Caco-2 (cell line): Measurements from ENCODE around the gene MKX. TPM values are rescaled to one million over a fixed set of nuclear protein-coding genes. Genes with fewer than 3 reads are reported as not detected.

Experiments used
- BruUV-seq: library from RNA; stranded (reverse); fragments of 400-500 nt; replicated peaks from 2 replicates; lab custom pipeline; 2021; lab: Mats Ljungman, UMichigan
- CTCF ChIA-PET: fragments of 300-600 bp; sonication (Branson Sonifier 250); formaldehyde crosslinking; loops from one replicate; lab custom pipeline; 2022; ENCODE audit warnings: antibody characterized with exemption; lab: Charles Lee
- POLR2A ChIA-PET: fragments of 300-600 bp; sonication (Branson Sonifier 250); formaldehyde crosslinking; loops from one replicate; lab custom pipeline; 2022; ENCODE audit warnings: antibody characterized with exemption; lab: Charles Lee
- DNase-seq, 2 experiments: peaks; one replicate each; pipeline versions ENCODE4 v3.0.0 to v3.0.0-alpha.2; 2020 to 2022
- H3K27me3 ChIP-seq: replicated peaks from 2 replicates; pipeline ENCODE4 v1.6.0; 2011; ENCODE audit warnings: low read length; ENCODE audit not compliant: control insufficient read depth, insufficient read depth
- H3K36me3 ChIP-seq: 2 replicates; pipeline ENCODE4 v1.5.1; 2011; ENCODE audit warnings: low read length; ENCODE audit not compliant: control insufficient read depth, insufficient read depth
- H3K4me1 ChIP-seq: fragments of 250-450 bp; sonication (Bioruptor Pico); 2 replicates; pipeline ENCODE4 v1.5.1; 2020; ENCODE audit warnings: mild to moderate bottlenecking
- H3K4me3 ChIP-seq: 2 replicates; pipeline ENCODE4 v1.5.1; 2011; ENCODE audit warnings: low read depth, mild to moderate bottlenecking, control low read depth, low read length
- H3K9me3 ChIP-seq: fragments of 250-450 bp; sonication (Bioruptor Pico); 2 replicates; pipeline ENCODE4 v1.5.1; 2020; ENCODE audit warnings: mild to moderate bottlenecking, moderate library complexity
- H3K27ac Mint-ChIP-seq: one replicate; pipeline ENCODE4 v1.8.0; 2022; ENCODE audit warnings: mixed read lengths; ENCODE audit not compliant: unreplicated experiment
- H3K27me3 Mint-ChIP-seq: one replicate; pipeline ENCODE4 v1.8.0; 2022; ENCODE audit warnings: mixed read lengths; ENCODE audit not compliant: insufficient read depth, unreplicated experiment
- H3K36me3 Mint-ChIP-seq: one replicate; pipeline ENCODE4 v1.8.0; 2022; ENCODE audit warnings: mild to moderate bottlenecking, mixed read lengths; ENCODE audit not compliant: insufficient read depth, unreplicated experiment
- H3K4me1 Mint-ChIP-seq: one replicate; pipeline ENCODE4 v1.8.0; 2022; ENCODE audit warnings: low read depth, mixed read lengths; ENCODE audit not compliant: unreplicated experiment
- H3K4me3 Mint-ChIP-seq: one replicate; pipeline ENCODE4 v1.8.0; 2022; ENCODE audit warnings: mild to moderate bottlenecking, moderate library complexity, mixed read lengths; ENCODE audit not compliant: unreplicated experiment
- H3K9me3 Mint-ChIP-seq: one replicate; pipeline ENCODE4 v1.8.0; 2022; ENCODE audit warnings: mixed read lengths; ENCODE audit not compliant: unreplicated experiment
- intact Hi-C: fragments of 100-400 bp; cut with micrococcal nuclease; formaldehyde crosslinking; loops from one replicate; pipeline ENCODE4 v1.10.0; 2022; ENCODE audit not compliant: unreplicated experiment
- total RNA-seq: library from RNA; stranded (reverse); gene quantifications from 2 replicates; pipeline ENCODE4 v1.2.3, GENCODE V29; 2022
- TF ChIP-seq, protein P1 (sequence below), 2 experiments: fragments of 200-600 bp in 1 of 2; IDR thresholded peaks; 1 replicate in 1 of 2; 2 replicates in 1 of 2; pipeline versions ENCODE4 v1.5.1 to v1.8.0; 2011 to 2022; ENCODE audit warnings: antibody characterized with exemption in 1 of 2, control low read depth in 1 of 2, inconsistent platforms in 1 of 2, low read depth in 1 of 2, low read length in 1 of 2, mild to moderate bottlenecking in 1 of 2, moderate library complexity in 1 of 2; ENCODE audit not compliant: insufficient read depth in 1 of 2, severe bottlenecking in 1 of 2, unreplicated experiment in 1 of 2

Gene MKX
- total RNA-seq, 1 experiment from 2014 or later, result 0.64 TPM

DNA sequence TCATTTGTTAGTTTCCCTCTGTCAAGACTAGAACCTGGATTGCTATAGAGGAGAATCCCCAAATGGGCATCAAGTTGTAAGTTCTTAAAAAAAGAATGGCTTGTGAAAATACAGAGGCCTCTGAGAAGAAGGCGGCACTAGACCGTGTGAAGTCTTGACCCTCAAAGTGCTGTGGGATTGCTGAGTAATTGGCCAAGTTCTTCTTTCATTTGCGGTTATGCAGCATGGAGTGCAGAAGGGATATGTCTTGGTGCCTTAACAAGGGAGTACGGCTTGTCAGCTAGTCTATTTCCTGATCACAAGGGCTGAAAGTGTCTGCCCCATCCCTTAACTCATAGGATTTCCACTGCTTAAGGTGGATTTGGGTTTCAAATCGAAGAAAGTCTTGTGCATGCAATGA lies 81.2 kb downstream of the MKX start:
- POLR2A ChIA-PET, result no interaction called here
- Mint-ChIP-seq H3K4me1 (no peaks in the 10 kb centered on the region), H3K27me3 (peaks cover 40% of the 10 kb centered on the region)

DNA sequence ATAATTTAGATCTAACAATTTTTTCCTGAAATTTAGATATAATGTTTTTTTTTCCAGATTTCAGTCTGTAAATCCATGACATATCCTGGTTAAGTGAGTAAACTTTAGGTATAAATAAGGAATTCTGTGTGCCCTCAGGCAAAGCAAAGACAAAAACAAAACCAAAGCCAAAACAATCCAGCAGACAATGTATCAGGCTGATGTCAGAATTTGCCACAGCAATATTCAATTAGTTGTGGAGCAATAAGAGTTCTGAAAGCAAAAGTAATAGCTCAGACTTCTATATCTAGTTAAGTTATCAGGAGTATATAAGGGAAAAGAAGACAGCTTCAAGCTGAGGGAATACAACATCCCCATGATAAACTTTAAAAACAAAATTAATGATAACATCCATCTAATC lies 82.0 kb downstream of the MKX start:
- Histone ChIP-seq H3K9me3 (no peaks in the 10 kb centered on the region), H3K36me3 (no peaks in the 10 kb centered on the region), H3K27me3 (no peaks in the 10 kb centered on the region; the same call in 1 of the 2 replicates), H3K4me1 (no peaks in the 10 kb centered on the region), H3K4me3 (no peak overlapping the region)
- Mint-ChIP-seq H3K36me3 (no peaks in the 10 kb centered on the region), H3K27me3 (peaks cover 38% of the 10 kb centered on the region), H3K4me1 (no peaks in the 10 kb centered on the region), H3K4me3 (no peak overlapping the region), H3K27ac (no peak overlapping the region), H3K9me3 (no peaks in the 10 kb centered on the region)
- CTCF ChIA-PET, result no interaction called here
- POLR2A ChIA-PET, result no interaction called here
- intact Hi-C loops, result no loop called here
- no peak for DNase-seq
- BruUV-seq, result no TSS peak
- TF ChIP-seq, protein P1, sequence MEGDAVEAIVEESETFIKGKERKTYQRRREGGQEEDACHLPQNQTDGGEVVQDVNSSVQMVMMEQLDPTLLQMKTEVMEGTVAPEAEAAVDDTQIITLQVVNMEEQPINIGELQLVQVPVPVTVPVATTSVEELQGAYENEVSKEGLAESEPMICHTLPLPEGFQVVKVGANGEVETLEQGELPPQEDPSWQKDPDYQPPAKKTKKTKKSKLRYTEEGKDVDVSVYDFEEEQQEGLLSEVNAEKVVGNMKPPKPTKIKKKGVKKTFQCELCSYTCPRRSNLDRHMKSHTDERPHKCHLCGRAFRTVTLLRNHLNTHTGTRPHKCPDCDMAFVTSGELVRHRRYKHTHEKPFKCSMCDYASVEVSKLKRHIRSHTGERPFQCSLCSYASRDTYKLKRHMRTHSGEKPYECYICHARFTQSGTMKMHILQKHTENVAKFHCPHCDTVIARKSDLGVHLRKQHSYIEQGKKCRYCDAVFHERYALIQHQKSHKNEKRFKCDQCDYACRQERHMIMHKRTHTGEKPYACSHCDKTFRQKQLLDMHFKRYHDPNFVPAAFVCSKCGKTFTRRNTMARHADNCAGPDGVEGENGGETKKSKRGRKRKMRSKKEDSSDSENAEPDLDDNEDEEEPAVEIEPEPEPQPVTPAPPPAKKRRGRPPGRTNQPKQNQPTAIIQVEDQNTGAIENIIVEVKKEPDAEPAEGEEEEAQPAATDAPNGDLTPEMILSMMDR (IDR thresholded peaks at IDR 0.05; ENCODE audit: insufficient read depth in 1 of 2, low read depth in 1 of 2, low read length in 1 of 2, severe bottlenecking in 1 of 2, unreplicated experiment in 1 of 2), result no peak

More for the DNA sequence above, 81.2 kb downstream of the MKX start:
- CTCF ChIA-PET, result no interaction called here
- H3K9me3 Mint-ChIP-seq, result no peaks in the 10 kb centered on the region
- Histone ChIP-seq H3K36me3 (no peaks in the 10 kb centered on the region), H3K4me1 (no peaks in the 10 kb centered on the region), H3K9me3 (no peaks in the 10 kb centered on the region), H3K27me3 (no peaks in the 10 kb centered on the region; the same call in 1 of the 2 replicates), H3K4me3 (no peak overlapping the region)
- intact Hi-C loops, result no loop called here
- no peak overlapping the region for H3K4me3 Mint-ChIP-seq
- H3K36me3 Mint-ChIP-seq, result no peaks in the 10 kb centered on the region
- no peak for DNase-seq
- no TSS peak for BruUV-seq
- no peak overlapping the region for H3K27ac Mint-ChIP-seq
- TF ChIP-seq, protein P1 (IDR thresholded peaks at IDR 0.05; ENCODE audit: insufficient read depth in 1 of 2, low read depth in 1 of 2, low read length in 1 of 2, severe bottlenecking in 1 of 2, unreplicated experiment in 1 of 2), result no peak

GRCh38 chr10:27661514-27662286 lies 83.9 kb downstream of the MKX start:
- H3K27ac Mint-ChIP-seq, result no peak overlapping the region
- BruUV-seq, result no TSS peak
- Histone ChIP-seq H3K9me3 (no peaks in the 10 kb centered on the region), H3K4me3 (no peak overlapping the region), H3K4me1 (no peaks in the 10 kb centered on the region), H3K27me3 (no peaks in the 10 kb centered on the region; the same call in 1 of the 2 replicates), H3K36me3 (no peaks in the 10 kb centered on the region)
- CTCF ChIA-PET, result no interaction called here
- H3K4me3 Mint-ChIP-seq, result no peak overlapping the region
- TF ChIP-seq, protein P1 (IDR thresholded peaks at IDR 0.05; ENCODE audit: insufficient read depth in 1 of 2, low read depth in 1 of 2, low read length in 1 of 2, severe bottlenecking in 1 of 2, unreplicated experiment in 1 of 2), result no peak
- H3K27me3 Mint-ChIP-seq, result peaks cover 42% of the 10 kb centered on the region
- no peaks in the 10 kb centered on the region for H3K4me1 Mint-ChIP-seq
- POLR2A ChIA-PET, result no interaction called here
- no peaks in the 10 kb centered on the region for H3K36me3 Mint-ChIP-seq
- DNase-seq, result no peak
- no peaks in the 10 kb centered on the region for H3K9me3 Mint-ChIP-seq
- intact Hi-C loops, result no loop called here
